MM.1S (cell line): ENCODE data around the gene SGMS1.

Experiments used
- CTCF ChIP-seq: fragments of 300-600 bp; sonication (generic); IDR thresholded peaks from 2 replicates; pipeline ENCODE4 v1.5.1; 2016; ENCODE audit warnings: antibody characterized with exemption, low read length, mixed read lengths
- EZH2 ChIP-seq: fragments of 300-600 bp; sonication (generic); optimal IDR thresholded peaks from 2 replicates; pipeline ENCODE3; 2017; ENCODE audit warnings: low read depth, mild to moderate bottlenecking, antibody characterized with exemption, low read length, mixed read lengths

GRCh38 chr10:50527442-50528043 is 96.2 kb downstream of the SGMS1 start:
- TF ChIP-seq CTCF (no peak), EZH2 (no peak)
